ENCODE results near the gene PARD6A. TPM values are rescaled to one million over a fixed set of nuclear protein-coding genes. Genes with fewer than 3 reads are reported as not detected.

PARD6A gene
- total RNA-seq: 10 to 100 TPM; 12.8 to 16.6 (median 14.0) TPM
- 1 to 10 TPM; 4.2 to 8.3 (median 4.4) TPM for polyA plus RNA-seq

- 0 to 1% methylated on average over 48 of the region's 48 CpGs for WGBS, 2 donors
- peak; percentile 99 for DNase-seq
- no peak for TF ChIP-seq POLR2A (IDR thresholded peaks at IDR 0.05)
- TF ChIP-seq EP300 (IDR thresholded peaks at IDR 0.05): peak in 1 of 4 donors; percentile 42
- H3K4me3 ChIP-seq: peak within 1 kb of the TSS; percentile 65 to 94 (median 80)
- peak within 1 kb of the TSS; percentile 92 to 96 (median 96) for H3K27ac ChIP-seq
- intact Hi-C loops (cut with DNase I): loop anchor here (1.0 to 2.0 kb wide), 2 partner anchors 98 to 132 kb away; partner anchors contain the start of genes CTCF and RIPOR1
- H3K4me1 ChIP-seq: peaks cover 0 to 29% (median 26%) of the 10 kb centered on the region in 4 donors
- no peaks in the 10 kb centered on the region for H3K9me3 ChIP-seq
- peaks cover 6 to 35% (median 11%) of the 10 kb centered on the region in 4 donors for H3K36me3 ChIP-seq
- peaks cover 0 to under 1% (median 0%) of the 10 kb centered on the region in 3 donors for H3K27me3 ChIP-seq
Observed at GRCh38 chr16:67660564-67661028, at the start of gene PARD6A. PARD6A (plus strand) TSS chr16:67660960; CDS start chr16:67661039, 79 bp downstream.

GRCh38 chr16:67613808-67614207 is 47.0 kb upstream of the PARD6A start:
- intact Hi-C loops (cut with DNase I): loop anchor here (10.0 kb wide), 1 partner anchor 171 kb away; no protein-coding TSS in a partner anchor
- Histone ChIP-seq H3K4me3 (no peak overlapping the region), H3K27me3 (no peaks in the 10 kb centered on the region), H3K27ac (no peak overlapping the region), H3K9me3 (no peaks in the 10 kb centered on the region), H3K36me3 (peaks cover 4 to 76% (median 29%) of the 10 kb centered on the region in 4 donors), H3K4me1 (no peaks in the 10 kb centered on the region)
- 93 to 95% methylated on average over 10 of the region's 10 CpGs for WGBS, 2 donors
- TF ChIP-seq POLR2A (IDR thresholded peaks at IDR 0.05): no peak
- TF ChIP-seq EP300 (IDR thresholded peaks at IDR 0.05): no peak
- no peak for TF ChIP-seq POLR2AphosphoS5 (IDR thresholded peaks at IDR 0.05)
- TF ChIP-seq CTCF (IDR thresholded peaks at IDR 0.05): no peak
- DNase-seq: peak; percentile 22

- Histone ChIP-seq H3K27ac (no peak overlapping the region), H3K4me3 (no peak overlapping the region)
- WGBS, 2 donors: 96% methylated on average over 14 of the region's 14 CpGs
Observed at GRCh38 chr16:67628216-67628615, 32.5 kb upstream of the PARD6A start.

GRCh38 chr16:67632415-67633172 is 28.2 kb upstream of the PARD6A start:
- Histone ChIP-seq H3K36me3 (peaks cover 15 to 89% (median 47%) of the 10 kb centered on the region in 4 donors), H3K27me3 (no peaks in the 10 kb centered on the region), H3K27ac (no peak overlapping the region), H3K9me3 (no peaks in the 10 kb centered on the region), H3K4me1 (no peaks in the 10 kb centered on the region), H3K4me3 (no peak overlapping the region)
- 80 to 83% methylated on average over 7 of the region's 7 CpGs for WGBS, 2 donors
- peak; percentile 33 for DNase-seq
- no peak for TF ChIP-seq EP300 (IDR thresholded peaks at IDR 0.05)
- TF ChIP-seq POLR2A (IDR thresholded peaks at IDR 0.05): no peak
- no peak for TF ChIP-seq POLR2AphosphoS5 (IDR thresholded peaks at IDR 0.05)
- TF ChIP-seq CTCF (IDR thresholded peaks at IDR 0.05): no peak
- intact Hi-C loops (cut with DNase I): no loop called here

More at GRCh38 chr16:67628216-67628615, 32.5 kb upstream of the PARD6A start:
- peaks cover 0 to 92% (median 46%) of the 10 kb centered on the region in 4 donors for H3K36me3 ChIP-seq
- H3K9me3 ChIP-seq: no peaks in the 10 kb centered on the region
- TF ChIP-seq EP300 (IDR thresholded peaks at IDR 0.05): no peak
- TF ChIP-seq POLR2AphosphoS5 (IDR thresholded peaks at IDR 0.05): no peak
- TF ChIP-seq CTCF (IDR thresholded peaks at IDR 0.05): no peak
- no peak for TF ChIP-seq POLR2A (IDR thresholded peaks at IDR 0.05)
- intact Hi-C loops (cut with DNase I): no loop called here
- no peak for DNase-seq
- H3K27me3 ChIP-seq: no peaks in the 10 kb centered on the region
- H3K4me1 ChIP-seq: no peaks in the 10 kb centered on the region

GRCh38 chr16:67636713-67637112 is 24.0 kb upstream of the PARD6A start:
- Histone ChIP-seq H3K27me3 (no peaks in the 10 kb centered on the region), H3K4me3 (no peak overlapping the region), H3K27ac (no peak overlapping the region), H3K36me3 (peaks cover 17 to 69% (median 32%) of the 10 kb centered on the region in 4 donors), H3K4me1 (peaks cover 0 to 12% (median 3%) of the 10 kb centered on the region in 4 donors), H3K9me3 (no peaks in the 10 kb centered on the region)
- TF ChIP-seq CTCF (IDR thresholded peaks at IDR 0.05) (no peak), POLR2AphosphoS5 (IDR thresholded peaks at IDR 0.05) (no peak), EP300 (IDR thresholded peaks at IDR 0.05) (no peak), POLR2A (IDR thresholded peaks at IDR 0.05) (no peak)
- no peak for DNase-seq
- intact Hi-C loops (cut with DNase I): no loop called here
- 95 to 96% methylated on average over 8 of the region's 8 CpGs for WGBS, 2 donors
